GM19438 (cell line): Measurements from ENCODE around the gene USP3.

ENCODE experiments used
- ATAC-seq: cut with Tn5 transposase; IDR thresholded peaks from one replicate; pipeline ENCODE4 v1.9.1; 2021; ENCODE audit warnings: low read depth; ENCODE audit not compliant: unreplicated experiment

The USP3 gene

GRCh38 chr15:63504247-63504978 lies at the start of gene USP3:
Gene USP3 (plus strand): TSS chr15:63504593. CDS start chr15:63504740, 147 bp downstream.
- ATAC-seq: peak; percentile 39

GRCh38 chr15:63456258-63456657 lies 48.1 kb upstream of the USP3 start:
- ATAC-seq: no peak

DNA sequence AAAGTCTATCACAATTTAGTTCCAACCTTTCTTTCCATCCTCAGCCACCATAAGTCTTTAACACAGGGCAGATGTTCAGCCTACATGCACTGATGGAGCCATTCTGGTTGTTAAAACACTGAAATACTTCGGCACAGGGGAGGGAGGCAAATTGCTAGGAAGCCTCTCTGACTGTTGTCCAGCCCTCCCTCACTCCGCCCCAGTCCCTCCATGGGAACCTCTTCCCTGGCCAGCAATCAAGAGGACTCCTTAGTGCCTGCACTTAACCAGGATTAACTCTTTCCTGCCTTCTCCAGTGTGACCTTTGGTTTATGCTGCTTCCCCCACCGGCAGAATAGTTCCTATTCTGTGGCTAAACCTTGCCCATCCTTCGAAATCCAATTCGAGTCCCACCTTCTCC lies 47.0 kb upstream of the USP3 start:
- no peak for ATAC-seq

- no peak for ATAC-seq
Observed at GRCh38 chr15:63458026-63458425, 46.4 kb upstream of the USP3 start.

DNA sequence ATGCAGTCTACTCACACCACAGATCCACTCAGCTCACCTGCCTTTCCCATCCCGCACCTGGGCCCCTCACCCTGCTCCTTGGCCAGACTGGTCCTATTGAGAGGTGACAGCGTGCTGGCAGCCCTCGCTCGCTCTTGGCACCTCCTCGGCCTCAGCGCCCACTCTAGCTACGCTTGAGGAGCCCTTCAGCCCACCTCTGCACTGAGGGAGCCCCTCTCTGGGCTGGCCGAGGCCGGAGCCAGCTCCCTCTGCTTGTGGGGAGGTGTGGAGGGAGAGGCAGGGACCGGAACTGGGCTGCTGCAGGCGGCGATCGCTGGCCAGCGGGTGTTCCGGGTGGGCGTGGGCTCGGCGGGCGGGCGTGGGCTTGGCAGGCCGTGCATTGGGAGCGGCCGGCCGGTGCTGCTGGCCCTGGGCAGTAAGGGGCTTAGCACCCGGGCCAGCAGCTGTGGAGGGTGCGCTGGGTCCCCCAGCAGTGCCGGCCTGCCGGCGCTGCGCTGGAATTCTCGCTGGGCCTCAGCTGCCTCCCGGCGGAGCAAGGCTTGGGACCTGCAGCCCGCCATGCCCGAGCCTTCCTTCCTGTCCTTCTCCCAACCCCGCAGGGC lies 45.5 kb upstream of the USP3 start:
- no peak for ATAC-seq

GRCh38 chr15:63460210-63461155 lies 43.9 kb upstream of the USP3 start:
- ATAC-seq: no peak

DNA sequence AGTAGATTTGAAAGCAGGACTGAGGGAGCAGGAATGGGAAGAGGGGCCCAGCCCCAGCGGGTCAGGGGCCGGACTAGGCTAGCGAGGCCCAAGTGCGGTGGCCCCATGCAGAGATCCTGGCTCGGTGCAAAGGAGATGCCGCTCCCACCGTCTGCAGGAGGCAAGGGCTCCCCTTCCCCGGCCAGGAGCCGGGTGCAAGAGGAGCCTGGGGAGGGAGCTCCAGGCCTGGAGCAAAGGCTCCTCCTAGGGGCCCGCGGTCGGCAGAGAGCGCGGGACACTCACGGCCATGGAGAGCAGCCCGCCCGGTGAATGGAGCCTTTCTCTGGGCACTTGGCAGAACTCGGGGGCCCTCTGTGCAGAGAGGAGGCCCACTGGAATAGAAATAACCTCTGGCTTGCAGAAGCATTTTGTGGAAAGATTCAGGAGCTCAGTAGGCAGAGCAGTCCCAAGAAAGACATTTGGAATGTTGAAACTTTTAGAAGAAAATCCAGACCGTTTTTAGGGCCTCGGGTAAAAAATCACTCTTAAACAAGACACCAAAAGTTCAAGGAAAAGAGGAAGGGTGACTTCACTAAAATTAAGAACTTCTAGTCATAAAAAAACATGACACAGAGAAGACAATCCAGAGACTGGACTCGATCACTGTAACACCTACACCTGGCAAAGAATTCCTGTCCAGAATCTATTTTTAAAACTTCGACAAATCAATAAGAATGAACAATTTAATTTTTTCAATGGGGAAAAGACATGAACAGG lies 43.0 kb upstream of the USP3 start:
- ATAC-seq: no peak

DNA sequence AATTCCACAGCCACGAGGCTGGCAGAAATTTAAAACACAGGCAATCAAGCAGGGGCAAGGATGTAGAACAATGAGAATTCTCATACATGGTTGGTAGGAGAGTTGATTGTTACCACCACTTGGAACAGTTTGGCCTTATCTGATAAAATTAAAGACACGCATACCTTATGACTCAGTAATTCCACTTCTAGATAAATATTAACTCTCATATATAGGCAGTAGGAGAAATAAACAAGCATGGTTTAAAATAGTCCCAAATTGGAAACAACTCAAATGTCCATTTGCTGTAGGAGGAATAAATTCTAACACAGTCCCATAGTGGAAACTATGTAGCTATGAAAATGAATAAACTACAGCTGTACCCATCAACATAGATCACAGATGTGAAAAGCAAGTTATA lies 42.3 kb upstream of the USP3 start:
- ATAC-seq: no peak

DNA sequence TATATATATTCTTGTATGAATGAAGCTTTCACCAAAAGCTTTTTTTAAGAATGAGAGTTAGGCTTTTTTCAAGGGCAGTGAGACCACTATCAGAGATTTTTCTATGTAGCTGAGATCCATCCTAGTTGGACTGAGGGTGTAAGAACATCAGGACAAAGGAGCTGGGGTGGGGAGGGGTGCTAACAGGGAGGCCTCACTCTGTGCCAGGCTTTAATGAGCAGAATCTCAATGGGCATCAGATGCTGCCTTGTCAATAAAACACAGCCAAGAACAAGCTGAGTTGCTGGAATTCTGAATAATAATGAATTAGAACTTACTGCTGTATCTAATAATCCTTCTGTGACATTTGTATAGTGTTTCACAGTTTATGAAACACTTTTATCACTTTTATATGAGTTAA lies 41.4 kb upstream of the USP3 start:
- no peak for ATAC-seq

GRCh38 chr15:63463793-63464192 lies 40.6 kb upstream of the USP3 start:
- ATAC-seq: no peak

- ATAC-seq: no peak
Observed at GRCh38 chr15:63465104-63465503, 39.3 kb upstream of the USP3 start.

DNA sequence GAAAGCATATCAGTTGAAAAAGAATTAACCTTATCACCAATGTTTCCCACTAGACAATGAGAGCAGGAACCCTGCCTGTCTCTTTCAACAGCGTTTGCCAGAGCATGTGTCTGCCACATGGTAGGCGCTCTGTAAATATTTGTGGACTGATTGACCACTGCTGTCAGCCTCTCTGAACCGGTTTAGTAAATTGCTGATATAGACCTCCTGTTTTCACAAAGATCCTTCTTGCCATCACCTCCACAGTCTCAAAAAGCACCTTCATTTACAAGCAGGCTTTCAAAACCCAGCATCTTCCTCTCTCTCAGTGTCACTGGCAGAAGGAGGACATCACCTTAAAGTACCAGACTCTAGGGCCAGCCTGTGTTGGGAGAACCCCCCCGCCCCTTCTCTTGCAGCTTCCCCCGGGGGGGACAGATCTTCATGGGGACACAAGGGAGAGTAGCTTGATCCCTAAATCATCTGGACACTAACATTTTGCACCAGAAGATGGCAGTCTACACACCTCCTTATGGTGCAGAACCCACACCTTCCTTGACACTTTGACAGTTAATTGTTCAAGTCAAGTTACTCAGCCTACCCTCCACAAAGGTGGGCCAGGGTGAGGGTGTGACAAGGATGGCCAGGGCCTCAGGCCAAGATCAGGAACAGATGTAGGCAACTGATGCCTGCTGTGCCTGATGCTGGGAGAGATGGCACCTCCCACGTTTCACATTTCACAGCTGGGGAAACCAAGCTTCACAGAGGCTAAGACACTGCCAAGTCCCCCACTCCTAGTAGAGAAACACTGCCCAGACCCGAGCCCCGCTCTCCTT lies 37.8 kb upstream of the USP3 start:
- ATAC-seq: no peak

DNA sequence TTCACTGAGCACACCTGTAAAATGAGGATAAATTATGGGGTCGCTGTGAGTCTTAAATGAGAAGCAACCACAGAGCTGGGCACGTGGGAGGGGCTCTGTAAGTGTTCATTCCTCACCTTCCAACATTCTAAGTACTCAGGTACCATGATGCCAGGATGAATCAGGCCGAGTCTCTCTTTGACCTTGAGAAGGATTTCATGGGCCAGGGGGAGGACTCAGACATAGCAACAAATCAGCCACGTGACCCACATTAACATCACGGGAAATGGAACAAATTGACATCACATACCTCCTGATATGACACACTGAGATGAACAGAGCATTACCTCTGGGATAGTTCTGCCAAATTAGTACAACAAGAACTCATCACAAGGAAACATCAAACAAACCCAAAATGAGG lies 35.2 kb upstream of the USP3 start:
- no peak for ATAC-seq

- no peak for ATAC-seq
Observed at GRCh38 chr15:63469984-63470383, 34.4 kb upstream of the USP3 start.

DNA sequence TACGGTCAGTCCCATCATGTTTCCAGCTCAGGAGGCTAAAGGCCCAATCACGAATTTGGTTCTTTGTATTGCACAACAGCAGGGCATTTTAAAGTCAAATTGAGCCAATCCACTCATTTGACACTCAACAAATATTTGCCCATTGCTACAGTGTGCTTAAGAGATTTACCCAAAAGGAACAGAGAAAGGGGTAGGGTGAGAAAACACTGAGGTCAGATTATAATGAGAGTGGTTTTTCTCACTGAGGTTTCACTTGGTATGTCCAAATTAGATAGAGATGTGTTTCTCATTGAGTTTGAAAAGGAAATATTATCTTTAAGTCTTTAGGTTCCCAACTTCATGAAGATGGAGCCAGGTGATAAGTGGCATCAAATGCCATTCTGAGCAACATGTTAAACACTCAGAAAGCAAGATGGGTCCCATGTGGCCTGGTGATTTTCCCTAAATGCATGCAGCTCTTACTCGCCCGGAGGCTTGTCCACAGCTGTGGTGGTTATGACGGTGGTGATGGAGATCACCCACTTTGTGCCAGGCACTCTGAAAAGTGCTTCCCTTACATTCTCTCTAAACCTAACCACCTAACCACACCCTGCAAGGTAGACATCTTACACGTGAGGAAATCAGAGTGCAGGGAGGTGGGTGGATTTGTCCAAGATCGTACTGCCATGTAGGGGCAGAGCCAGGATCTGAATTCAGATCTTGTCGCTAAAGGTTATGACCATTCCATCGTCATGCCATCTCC lies 31.2 kb upstream of the USP3 start:
- ATAC-seq: peak; percentile 36

DNA sequence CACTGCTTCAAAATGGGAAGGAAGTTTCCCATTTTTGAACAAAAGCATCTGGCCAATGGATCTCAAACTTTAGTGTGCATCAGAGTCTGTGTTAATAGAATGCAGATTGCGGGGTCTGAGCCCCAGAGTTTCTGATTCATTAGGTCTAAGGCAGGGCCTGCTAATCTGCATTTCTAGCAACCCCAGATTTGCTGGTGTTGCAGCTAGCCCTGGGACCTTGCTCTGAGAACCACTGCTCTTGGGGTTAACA lies 30.7 kb upstream of the USP3 start:
- ATAC-seq: no peak

GRCh38 chr15:63473999-63474809 lies 30.2 kb upstream of the USP3 start:
- ATAC-seq: peak; percentile 50

GRCh38 chr15:63474810-63475316 lies 29.5 kb upstream of the USP3 start:
- peak; percentile 57 for ATAC-seq
